Activated CD8-positive, alpha-beta memory T cell treated with anti-CD3 and anti-CD28 coated beads, Interleukin-2, amount 50 U/mL, for 24 hours (primary cell): ENCODE data around the gene ENPEP.
"Not testable (repeated sequence)": the region's sequence is repeated elsewhere in the genome, so short reads cannot be mapped to it uniquely, and the experiment has no call there.

Experiments
- DNase-seq: peaks from one replicate; pipeline ENCODE4 v3.0.0-alpha.2; 2020; ENCODE audit errors: extremely low read depth

Gene ENPEP

GRCh38 chr4:110520886-110521285 is 44.9 kb downstream of the ENPEP start:
- DNase-seq, result no peak

GRCh38 chr4:110526589-110526988 is 50.6 kb downstream of the ENPEP start:
- no peak for DNase-seq

- no peak for DNase-seq
Measured at GRCh38 chr4:110527156-110527555, 51.2 kb downstream of the ENPEP start.

- no peak for DNase-seq
Measured at GRCh38 chr4:110532901-110533589, 57.1 kb downstream of the ENPEP start.

- no peak for DNase-seq
Measured at GRCh38 chr4:110533590-110533910, 57.6 kb downstream of the ENPEP start.

GRCh38 chr4:110533940-110534339 is 58.0 kb downstream of the ENPEP start:
- DNase-seq, result no peak

GRCh38 chr4:110540581-110540980 is 64.6 kb downstream of the ENPEP start:
- no peak for DNase-seq

GRCh38 chr4:110540982-110541451 is 65.1 kb downstream of the ENPEP start:
- no peak for DNase-seq

GRCh38 chr4:110543577-110543976 is 67.6 kb downstream of the ENPEP start:
- no peak for DNase-seq

- no peak for DNase-seq
Measured at GRCh38 chr4:110544594-110544993, 68.6 kb downstream of the ENPEP start.

GRCh38 chr4:110550260-110550659 is 74.3 kb downstream of the ENPEP start:
- DNase-seq, result no peak

GRCh38 chr4:110553197-110553596 is 77.2 kb downstream of the ENPEP start:
- no peak for DNase-seq

GRCh38 chr4:110567214-110567613 is 91.3 kb downstream of the ENPEP start:
- no peak for DNase-seq

- not testable (repeated sequence) for DNase-seq
Measured at GRCh38 chr4:110576696-110577095, 100.7 kb downstream of the ENPEP start.

- no peak for DNase-seq
Measured at GRCh38 chr4:110586131-110586850, 110.3 kb downstream of the ENPEP start.

GRCh38 chr4:110587666-110588285 is 111.8 kb downstream of the ENPEP start:
- no peak for DNase-seq

GRCh38 chr4:110589297-110589696 is 113.3 kb downstream of the ENPEP start:
- no peak for DNase-seq

GRCh38 chr4:110595583-110595982 is 119.6 kb downstream of the ENPEP start:
- no peak for DNase-seq

GRCh38 chr4:110596431-110596830 is 120.5 kb downstream of the ENPEP start:
- no peak for DNase-seq

GRCh38 chr4:110597582-110597981 is 121.6 kb downstream of the ENPEP start:
- no peak for DNase-seq

- no peak for DNase-seq
Measured at GRCh38 chr4:110602061-110602460, 126.1 kb downstream of the ENPEP start.

- no peak for DNase-seq
Measured at GRCh38 chr4:110605077-110605476, 129.1 kb downstream of the ENPEP start.
